Activated B cell treated with CpG ODN at 0.5 μM for 24 hours (primary cell): Measurements from ENCODE around the gene MMP11. TPM values are rescaled to one million over a fixed set of nuclear protein-coding genes. Genes with fewer than 3 reads are reported as not detected.

ENCODE experiments used
- ATAC-seq: fragments of 200-7000 bp; cut with Tn5 transposase; one replicate; pipeline ENCODE4 v1.10.0; 2021; ENCODE audit warnings: low read depth, mild to moderate bottlenecking, moderate library complexity
- CTCF ChIA-PET: fragments of 350-600 bp; sonication (Branson Sonifier 250); formaldehyde crosslinking; loops from one replicate; lab custom pipeline; 2021; ENCODE audit warnings: antibody characterized with exemption; lab: Charles Lee
- POLR2A ChIA-PET: fragments of 350-600 bp; sonication (Branson Sonifier 250); formaldehyde crosslinking; loops from one replicate; lab custom pipeline; 2021; ENCODE audit warnings: antibody characterized with exemption; lab: Charles Lee
- DNase-seq: peaks from one replicate; pipeline ENCODE4 v3.0.0; 2022
- H3K27ac Mint-ChIP-seq: one replicate; pipeline ENCODE4 v1.8.0; 2020; ENCODE audit warnings: mixed read lengths
- H3K27me3 Mint-ChIP-seq: one replicate; pipeline ENCODE4 v1.8.0; 2021; ENCODE audit warnings: mixed read lengths
- H3K36me3 Mint-ChIP-seq: one replicate; pipeline ENCODE4 v1.8.0; 2021; ENCODE audit warnings: low read depth, mixed read lengths
- H3K4me1 Mint-ChIP-seq: one replicate; pipeline ENCODE4 v1.8.0; 2021; ENCODE audit warnings: mixed read lengths
- H3K4me3 Mint-ChIP-seq: one replicate; pipeline ENCODE4 v1.8.0; 2020; ENCODE audit warnings: mild to moderate bottlenecking, mixed read lengths
- H3K9me3 Mint-ChIP-seq: one replicate; pipeline ENCODE4 v1.8.0; 2020; ENCODE audit warnings: mixed read lengths
- CTCF ChIP-seq: fragments of 200-600 bp; IDR thresholded peaks from one replicate; pipeline ENCODE4 v1.8.0; 2022; ENCODE audit warnings: antibody characterized with exemption, mild to moderate bottlenecking
- intact Hi-C: fragments of 100-400 bp; cut with micrococcal nuclease; formaldehyde crosslinking; loops from one replicate; pipeline ENCODE4 v1.15.1; 2024
- total RNA-seq: library from RNA; stranded (reverse); gene quantifications from 2 replicates; pipeline ENCODE4 v1.2.3, GENCODE V29; 2022

Gene MMP11
- total RNA-seq, 1 donor from 2014 or later = 3.6 TPM

- no peak for TF ChIP-seq CTCF
- ATAC-seq (no peak), DNase-seq (no peak)
- Mint-ChIP-seq H3K9me3 (no peaks in the 10 kb centered on the region), H3K27me3 (no peaks in the 10 kb centered on the region), H3K36me3 (no peaks in the 10 kb centered on the region), H3K27ac (peak overlapping the region; percentile 38), H3K4me3 (no peak overlapping the region), H3K4me1 (peaks cover 52% of the 10 kb centered on the region)
- intact Hi-C loops = loop anchor here (10.0 kb wide), 1 partner anchor 678 kb away; no protein-coding TSS in a partner anchor
- ChIA-PET POLR2A (interaction anchor here (1.0 to 10.8 kb wide), 4 partner anchors 10 to 137 kb away, joined by 5 to 229 read pairs (median 32); partner anchors contain the start of genes C22orf15, CHCHD10, MIF and MMP11), CTCF (no interaction called here)
Observed at GRCh38 chr22:23756891-23757290, 15.8 kb upstream of the MMP11 start.

GRCh38 chr22:23759566-23759965 lies 13.1 kb upstream of the MMP11 start:
- Mint-ChIP-seq H3K9me3 (no peaks in the 10 kb centered on the region), H3K27me3 (no peaks in the 10 kb centered on the region), H3K4me3 (no peak overlapping the region), H3K27ac (no peak overlapping the region), H3K36me3 (peaks cover 3% of the 10 kb centered on the region), H3K4me1 (peaks cover 48% of the 10 kb centered on the region)
- ATAC-seq (no peak), DNase-seq (no peak)
- ChIA-PET POLR2A (interaction anchor here (0.6 kb wide), 1 partner anchor 38 kb away, joined by 4 read pairs; no protein-coding TSS in a partner anchor), CTCF (no interaction called here)
- no peak for TF ChIP-seq CTCF
- intact Hi-C loops = loop anchor here (10.0 kb wide), 1 partner anchor 675 kb away; no protein-coding TSS in a partner anchor

GRCh38 chr22:23760056-23760455 lies 12.6 kb upstream of the MMP11 start:
- DNase-seq (no peak), ATAC-seq (no peak)
- Mint-ChIP-seq H3K4me1 (peaks cover 48% of the 10 kb centered on the region), H3K27me3 (no peaks in the 10 kb centered on the region), H3K9me3 (no peaks in the 10 kb centered on the region), H3K4me3 (no peak overlapping the region), H3K36me3 (peaks cover 6% of the 10 kb centered on the region), H3K27ac (no peak overlapping the region)
- no peak for TF ChIP-seq CTCF
- intact Hi-C loops = loop anchor here (10.0 kb wide), 1 partner anchor 135 kb away; no protein-coding TSS in a partner anchor
- ChIA-PET POLR2A (interaction anchor here (0.6 to 1.5 kb wide), 2 partner anchors 10 to 39 kb away, joined by 4 to 9 read pairs; partner anchors contain the start of gene ZNF70), CTCF (no interaction called here)

- no peak for TF ChIP-seq CTCF
- no peak for ATAC-seq
- Mint-ChIP-seq H3K27ac (peak within 1 kb of the TSS; percentile 70), H3K9me3 (no peaks in the 10 kb centered on the region), H3K4me3 (peak within 1 kb of the TSS; percentile 77), H3K27me3 (no peaks in the 10 kb centered on the region), H3K36me3 (peaks cover 14% of the 10 kb centered on the region), H3K4me1 (peaks cover 47% of the 10 kb centered on the region)
- ChIA-PET POLR2A (interaction anchor here (0.7 to 11.8 kb wide), 5 partner anchors 10 to 1721 kb away, joined by 3 to 229 read pairs (median 8); partner anchors contain the start of genes VPREB3 and ZNF70), CTCF (interaction anchor here (2.7 kb wide), 1 partner anchor 86 kb away, joined by 7 read pairs; no protein-coding TSS in a partner anchor)
- intact Hi-C loops = loop anchor here (1.0 to 10.0 kb wide), 2 partner anchors 11 to 138 kb away; no protein-coding TSS in a partner anchor
- no peak for DNase-seq
Observed at GRCh38 chr22:23762842-23763578, 9.6 kb upstream of the MMP11 start, which contains the start of gene C22orf15. Gene C22orf15, plus strand, starts transcription at chr22:23762990. Its CDS starts 317 bp downstream, at chr22:23763307.

GRCh38 chr22:23763579-23763945 lies 9.1 kb upstream of the MMP11 start:
- Mint-ChIP-seq H3K4me1 (peaks cover 51% of the 10 kb centered on the region), H3K27ac (peak overlapping the region; percentile 70), H3K36me3 (peaks cover 14% of the 10 kb centered on the region), H3K4me3 (peak overlapping the region; percentile 77), H3K9me3 (no peaks in the 10 kb centered on the region), H3K27me3 (no peaks in the 10 kb centered on the region)
- ChIA-PET CTCF (interaction anchor here (2.7 kb wide), 1 partner anchor 86 kb away, joined by 7 read pairs; no protein-coding TSS in a partner anchor), POLR2A (interaction anchor here (0.7 to 11.8 kb wide), 3 partner anchors 10 to 46 kb away, joined by 3 to 229 read pairs (median 6); partner anchors contain the start of genes VPREB3 and ZNF70)
- intact Hi-C loops = loop anchor here (1.0 to 10.0 kb wide), 2 partner anchors 11 to 139 kb away; no protein-coding TSS in a partner anchor
- DNase-seq (peak; percentile 55), ATAC-seq (peak; percentile 43)
- no peak for TF ChIP-seq CTCF
